DMS53 (cell line): Measurements from ENCODE around the gene PWP1.

ENCODE experiments used
- DNase-seq: peaks from one replicate; lab custom pipeline; 2025; lab: John Stamatoyannopoulos, UW

Gene PWP1

DNA sequence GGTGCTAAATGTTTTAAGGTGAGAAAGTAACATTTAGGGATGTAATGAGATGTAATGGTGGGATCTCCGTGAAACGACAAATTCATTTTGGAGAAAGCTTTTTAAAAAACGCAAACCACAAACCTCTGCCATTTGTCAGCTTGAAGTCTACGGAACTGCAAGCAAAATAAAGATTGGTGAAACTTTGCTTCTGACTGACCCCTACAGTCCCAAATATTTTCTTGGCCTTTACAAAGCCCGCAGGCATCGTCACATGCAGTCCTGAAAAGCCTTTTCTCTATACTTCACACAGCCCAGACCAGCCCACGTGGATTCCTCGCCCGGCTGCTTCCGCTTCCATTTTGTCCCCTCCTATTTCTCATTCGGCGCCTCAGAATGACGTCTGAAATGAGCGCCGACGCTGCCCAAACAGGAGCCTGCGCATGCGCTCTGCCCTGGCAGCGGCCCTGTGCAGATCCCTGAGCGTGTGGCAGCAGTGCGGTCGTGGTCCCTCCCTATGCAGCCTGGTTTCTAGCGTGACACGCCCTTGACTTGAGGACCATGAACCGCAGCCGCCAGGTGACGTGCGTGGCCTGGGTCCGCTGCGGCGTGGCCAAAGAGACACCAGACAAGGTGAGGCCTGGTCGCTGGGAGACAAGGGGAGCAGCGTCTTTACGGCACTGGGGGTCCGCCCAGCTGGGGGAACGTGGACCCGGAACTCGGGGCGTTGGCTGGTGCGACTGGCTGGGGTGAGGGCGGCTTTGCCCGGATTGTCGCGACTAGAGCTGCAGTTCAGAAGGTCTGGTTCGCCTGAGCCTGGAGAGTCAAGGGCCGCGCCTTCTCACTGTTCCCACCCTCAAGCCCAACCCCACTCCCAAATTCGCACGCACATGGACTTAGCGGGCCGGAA, at the start of gene PWP1:
TSS of gene PWP1 (plus strand) at position 440 of the 889 bp plus-strand sequence. CDS start at position 541, 101 bp downstream.
- DNase-seq: peak; percentile 99

DNA sequence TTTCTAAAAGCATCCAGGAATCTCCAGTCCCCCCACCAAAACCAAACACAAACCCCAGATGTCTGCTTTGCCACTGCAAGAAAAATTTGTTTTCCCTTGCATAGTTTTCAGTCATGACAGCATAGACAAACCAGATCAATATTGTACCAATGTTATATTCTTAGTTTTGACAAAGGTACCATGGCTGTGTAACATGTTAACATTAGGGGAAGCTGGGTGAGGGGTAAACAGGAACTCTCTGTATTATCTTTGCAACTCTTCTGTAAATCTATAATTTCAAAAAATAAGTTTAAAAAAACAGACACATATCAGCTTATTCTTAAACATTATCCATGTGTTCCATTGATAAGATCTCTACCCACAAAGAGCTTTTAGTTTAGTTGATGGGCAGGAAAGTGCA, 44.4 kb upstream of the PWP1 start:
- DNase-seq: no peak

DNA sequence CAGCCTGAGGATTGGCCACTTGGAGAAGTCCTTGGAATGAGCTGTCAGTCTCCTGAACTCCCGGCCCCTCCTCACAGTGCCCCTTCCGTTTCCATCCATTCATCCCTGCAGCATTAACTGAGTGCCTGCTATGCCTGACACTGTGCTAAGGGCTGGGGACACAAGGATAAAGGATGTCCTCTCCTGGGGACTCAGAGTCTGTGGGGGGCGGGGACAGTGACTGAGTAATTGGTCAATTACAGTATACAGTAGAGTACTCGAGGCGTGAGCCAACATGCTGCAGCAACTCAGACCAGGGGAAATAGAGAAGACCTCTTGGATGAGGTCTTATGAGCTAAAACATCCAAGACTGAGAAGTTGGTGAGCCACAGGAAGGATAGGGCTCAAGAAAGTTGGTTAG, 43.4 kb upstream of the PWP1 start:
- no peak for DNase-seq

DNA sequence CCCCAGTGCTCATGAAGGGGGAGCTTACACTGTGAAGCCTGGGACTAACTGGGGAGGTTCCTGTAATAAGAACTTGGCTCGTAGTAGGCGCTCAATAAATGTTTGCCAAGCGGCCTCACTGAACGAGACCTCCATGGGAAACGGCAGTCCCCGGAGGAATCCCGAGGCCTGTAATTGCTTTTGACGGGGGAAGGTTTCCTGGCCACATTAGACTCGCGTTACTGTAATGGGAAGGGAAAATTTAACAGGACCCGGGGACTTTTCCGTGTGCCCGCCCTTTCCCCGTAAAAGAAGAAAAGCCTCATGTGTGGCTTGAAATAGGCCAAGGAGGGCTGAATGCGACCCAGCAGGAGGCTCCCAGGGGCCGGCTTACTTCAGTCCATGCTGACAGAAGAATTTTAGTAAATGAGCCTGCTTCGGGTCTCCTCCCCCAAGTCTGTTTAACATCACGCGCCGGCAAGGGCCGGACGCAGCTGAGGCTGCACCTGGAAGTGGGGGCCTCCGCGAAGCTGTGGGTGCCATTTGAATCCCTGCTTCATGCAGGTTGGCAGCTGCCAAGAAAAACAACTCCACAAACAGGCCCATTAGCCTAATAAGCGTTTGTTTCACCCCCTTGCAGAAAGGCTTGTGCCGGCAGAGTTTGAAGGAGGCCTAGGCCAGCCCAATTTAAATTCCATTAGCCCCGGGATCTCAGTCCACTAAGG, 39.8 kb upstream of the PWP1 start:
- no peak for DNase-seq

DNA sequence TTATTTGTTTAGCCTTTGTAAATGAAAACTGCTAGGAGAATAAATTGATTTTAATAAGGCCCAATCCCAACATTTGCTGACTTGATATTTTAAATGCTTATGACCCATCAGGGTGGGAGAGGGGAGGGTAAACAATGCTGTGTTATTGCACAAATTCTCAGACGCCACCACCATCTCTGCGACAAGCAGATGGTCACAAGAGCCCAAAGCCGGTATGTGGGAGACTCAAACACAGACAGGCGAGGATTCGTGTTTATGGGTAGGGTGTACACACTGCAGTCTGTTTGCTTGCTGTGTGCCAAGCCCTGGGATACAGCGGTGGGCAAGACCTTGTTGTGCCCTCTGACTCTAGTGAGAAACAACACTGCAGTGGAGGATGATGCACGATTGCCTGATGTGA, 39.2 kb upstream of the PWP1 start:
- no peak for DNase-seq

DNA sequence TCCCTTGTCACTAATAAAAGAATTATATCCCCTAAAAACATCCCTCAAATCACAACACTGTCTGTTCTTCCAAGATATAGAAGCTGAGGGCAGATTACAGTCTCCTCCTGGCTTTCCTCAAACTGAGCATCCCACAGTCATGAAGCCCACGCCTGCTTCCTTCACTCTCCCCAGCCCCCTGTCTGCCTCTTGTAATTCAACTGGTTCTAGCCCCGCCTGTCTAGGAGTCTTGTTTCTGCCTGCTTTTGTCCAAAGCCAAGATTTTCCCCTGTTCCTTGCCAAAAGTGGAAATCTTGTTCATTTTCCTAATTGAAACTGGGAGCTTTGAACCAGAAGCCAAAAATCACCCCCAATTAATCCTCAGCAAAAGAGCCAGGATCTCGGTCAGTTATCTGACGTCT, 35.9 kb upstream of the PWP1 start:
- DNase-seq: no peak

DNA sequence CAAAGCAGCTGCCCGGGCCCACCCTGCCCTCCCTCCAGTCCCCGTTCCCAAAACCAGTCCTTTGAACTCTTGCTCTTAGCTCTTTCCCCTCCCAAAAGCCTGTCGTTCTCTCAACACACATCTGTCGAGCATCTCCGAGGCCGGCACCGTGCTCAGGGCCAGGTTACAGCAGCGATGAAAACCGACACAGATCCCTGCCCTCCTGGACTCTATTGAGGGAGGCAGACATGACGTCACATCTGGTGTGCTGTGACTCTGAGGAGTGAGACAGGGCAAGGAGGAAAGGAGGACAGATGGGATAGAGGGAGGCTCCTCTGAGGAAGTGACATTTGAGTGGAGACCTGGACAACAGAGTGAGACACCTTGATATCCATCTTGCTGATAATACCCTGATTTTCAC, 34.6 kb upstream of the PWP1 start:
- DNase-seq: peak; percentile 18

DNA sequence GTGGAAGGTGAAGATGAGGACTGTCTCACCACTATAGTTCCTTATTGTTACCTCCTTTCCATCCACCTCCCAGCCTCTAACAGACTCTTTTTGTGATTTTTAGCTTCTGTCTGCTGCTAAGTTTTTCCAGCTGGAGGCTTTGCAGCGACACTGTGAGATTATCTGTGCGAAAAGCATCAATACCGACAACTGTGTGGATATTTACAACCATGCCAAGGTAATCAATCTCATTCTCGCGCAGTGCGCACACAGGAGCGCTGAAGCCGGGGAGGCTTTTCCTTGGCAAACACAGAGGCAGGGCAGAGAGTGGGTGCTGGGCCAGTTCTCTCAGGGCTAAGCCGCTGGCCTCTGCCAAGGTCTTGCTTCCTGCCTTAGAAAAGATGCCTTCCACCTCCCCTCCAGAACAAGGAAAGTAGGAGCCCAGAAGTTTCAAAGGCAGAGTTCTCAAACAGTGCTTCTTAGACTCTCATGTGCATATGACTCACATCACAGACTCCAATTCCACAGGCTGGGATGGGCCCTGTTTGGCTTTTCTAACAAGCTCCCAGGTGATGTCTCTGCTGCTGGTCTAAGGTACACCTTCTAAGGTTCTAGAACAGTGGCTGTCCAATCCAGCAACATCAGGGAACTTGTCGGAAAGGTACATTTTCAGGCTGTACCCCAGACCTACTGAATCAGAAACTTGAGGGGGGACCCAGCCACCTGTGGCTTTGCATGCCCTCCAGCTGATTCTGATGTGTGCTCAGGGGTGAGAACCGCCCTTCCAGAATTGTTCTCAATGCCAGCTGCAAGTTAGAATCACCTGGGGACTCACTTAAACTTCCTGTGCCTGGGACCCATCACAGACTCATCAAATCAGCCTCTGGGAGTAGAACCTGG, 33.8 kb upstream of the PWP1 start:
- DNase-seq: no peak

DNA sequence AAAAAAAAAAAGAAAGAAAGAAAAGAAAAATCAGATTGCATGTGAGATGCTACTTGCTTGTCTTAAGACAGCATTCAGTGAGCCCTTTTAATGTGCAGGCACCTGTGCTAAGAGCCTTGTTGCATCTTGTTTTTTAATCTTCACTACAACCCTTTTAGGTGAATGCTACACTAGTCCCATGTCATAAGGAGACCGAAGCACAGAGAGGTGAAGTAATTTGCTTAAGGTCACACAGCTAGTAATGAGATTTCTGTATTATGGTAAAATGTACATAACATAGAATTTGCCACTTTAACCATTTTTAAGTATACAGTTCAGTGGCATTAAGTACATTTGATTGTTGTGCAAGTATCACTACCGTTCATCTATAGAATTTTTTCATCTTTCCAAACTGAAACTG, 32.1 kb upstream of the PWP1 start:
- DNase-seq: no peak

DNA sequence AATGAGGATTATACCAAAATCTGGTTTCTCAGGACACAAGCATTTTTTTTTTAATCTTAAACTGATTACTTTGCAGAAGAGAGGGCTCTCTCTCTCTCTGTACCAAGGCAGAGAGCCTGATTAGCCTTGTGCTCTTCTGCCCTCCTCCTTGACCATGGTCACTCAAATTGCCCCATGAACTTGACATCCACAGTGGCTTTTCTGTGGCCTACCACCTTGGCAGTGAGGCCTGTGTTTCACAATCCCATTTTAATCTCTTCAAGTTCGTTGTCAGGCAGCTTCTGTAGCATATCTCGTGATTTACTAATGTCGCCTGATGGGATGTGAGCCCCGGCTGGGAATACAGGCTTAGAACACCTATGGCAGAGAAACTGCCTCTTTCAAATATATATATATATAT, 30.7 kb upstream of the PWP1 start:
- no peak for DNase-seq

DNA sequence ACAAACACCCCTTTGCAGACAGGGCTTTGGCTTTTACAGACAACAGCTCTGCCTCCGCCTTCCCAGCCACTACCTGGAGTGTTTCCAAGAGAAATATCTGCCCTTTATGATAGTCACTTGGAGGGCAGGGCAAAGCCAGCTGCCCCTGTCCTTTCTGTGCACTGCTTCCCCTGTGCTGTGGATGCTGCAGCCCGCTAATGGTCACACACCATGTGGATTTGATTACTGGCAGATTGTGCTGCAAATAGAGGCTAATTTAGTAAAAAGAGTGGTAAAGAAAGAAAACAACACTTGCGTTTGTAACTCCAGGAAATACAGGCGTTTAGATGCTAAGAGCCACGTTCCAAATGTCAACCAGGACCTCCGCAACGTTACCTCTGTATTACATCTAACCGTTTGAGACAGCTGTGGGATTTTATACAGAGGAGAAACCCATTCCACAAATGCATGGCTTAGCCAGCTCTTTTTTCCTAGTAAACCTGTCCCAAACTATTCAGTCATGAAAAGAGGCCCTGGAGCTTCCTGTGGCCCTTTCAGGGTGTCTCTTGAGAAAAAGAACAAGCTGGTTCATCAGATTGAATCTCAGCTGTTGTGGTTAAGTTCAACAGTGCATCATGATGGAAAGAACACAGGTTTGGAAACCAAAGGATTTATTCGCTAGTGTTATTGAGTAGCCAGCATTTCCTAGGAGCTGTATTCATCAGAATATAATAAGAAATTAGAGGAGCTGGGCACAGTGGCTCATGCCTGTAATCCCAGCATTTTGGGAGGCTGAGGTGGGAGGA, 30.1 kb upstream of the PWP1 start:
- no peak for DNase-seq

DNA sequence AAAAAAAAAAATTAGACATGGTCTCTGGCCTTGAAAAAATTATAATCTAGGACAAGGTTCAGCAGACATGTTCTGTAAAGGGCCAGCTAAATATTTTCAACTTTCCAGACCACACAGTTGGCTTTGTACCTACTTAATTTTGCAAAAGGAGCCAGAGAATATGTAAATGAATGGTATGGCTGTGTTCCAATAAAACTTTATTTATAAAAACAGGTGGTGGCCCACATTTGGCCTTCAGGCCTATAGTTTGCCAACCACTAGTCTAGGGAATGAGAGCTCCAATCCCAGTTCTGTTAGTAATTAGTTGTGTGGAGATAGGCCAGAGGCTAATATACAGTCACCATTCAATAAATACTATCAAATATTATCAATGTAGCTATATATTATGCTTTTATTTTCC, 29.3 kb upstream of the PWP1 start:
- no peak for DNase-seq

DNA sequence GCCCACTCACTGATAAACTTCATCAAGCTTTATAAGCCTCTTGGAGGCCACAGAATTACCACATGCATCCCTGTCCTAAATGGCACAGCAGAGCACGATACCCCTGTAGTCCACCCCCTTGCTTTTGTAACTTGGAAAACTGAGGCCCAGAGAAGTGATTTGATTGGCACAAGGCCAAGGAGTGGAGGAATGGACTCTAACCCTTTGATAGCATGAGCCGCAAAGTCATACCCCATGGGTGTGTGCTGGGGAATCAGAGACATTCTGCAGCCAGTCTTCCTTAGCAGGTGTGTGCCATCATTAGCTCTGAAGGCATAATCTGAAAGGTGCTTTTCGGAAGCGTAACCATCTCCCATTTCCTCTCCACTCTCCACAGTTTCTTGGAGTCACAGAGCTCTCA, 28.5 kb upstream of the PWP1 start:
- DNase-seq: no peak

DNA sequence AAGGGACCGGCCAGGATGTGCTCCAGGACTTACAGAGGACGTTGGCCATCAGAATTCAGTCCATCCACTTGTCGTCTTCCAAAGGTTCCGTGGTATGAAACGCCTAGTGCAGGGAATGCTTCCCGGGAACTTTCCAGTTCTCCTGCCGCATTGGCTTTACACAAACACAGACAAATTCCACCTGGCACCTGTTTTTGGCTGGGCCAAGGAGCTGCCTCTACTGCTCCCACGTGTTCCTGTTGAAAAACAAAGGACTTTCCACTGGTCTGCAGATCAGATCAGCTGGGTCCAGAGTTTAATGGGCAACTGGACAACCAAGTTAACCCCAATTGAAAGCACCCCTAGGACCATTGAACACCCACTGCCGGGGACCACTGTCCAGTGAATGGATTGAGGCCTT, 28.0 kb upstream of the PWP1 start:
- DNase-seq: no peak

DNA sequence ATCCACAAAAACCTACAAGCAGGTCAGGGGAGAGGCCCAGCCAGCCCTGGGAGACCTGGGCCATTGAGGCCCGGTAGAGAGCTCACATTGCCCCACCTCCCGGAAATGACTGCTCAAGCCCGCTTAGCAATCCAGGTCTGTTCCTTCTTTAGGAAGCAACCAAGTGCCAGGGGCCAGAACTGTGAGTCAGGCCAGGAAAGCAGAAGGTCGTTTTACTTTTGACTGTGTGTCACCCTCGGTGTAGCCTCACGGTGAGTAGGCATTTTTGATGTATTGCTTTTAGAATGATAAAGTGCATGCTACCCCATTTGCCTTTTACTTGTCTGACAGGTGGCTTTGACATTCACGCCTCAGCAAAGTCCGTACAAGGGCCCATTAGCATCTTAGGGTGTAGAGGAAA, 25.4 kb upstream of the PWP1 start:
- no peak for DNase-seq

DNA sequence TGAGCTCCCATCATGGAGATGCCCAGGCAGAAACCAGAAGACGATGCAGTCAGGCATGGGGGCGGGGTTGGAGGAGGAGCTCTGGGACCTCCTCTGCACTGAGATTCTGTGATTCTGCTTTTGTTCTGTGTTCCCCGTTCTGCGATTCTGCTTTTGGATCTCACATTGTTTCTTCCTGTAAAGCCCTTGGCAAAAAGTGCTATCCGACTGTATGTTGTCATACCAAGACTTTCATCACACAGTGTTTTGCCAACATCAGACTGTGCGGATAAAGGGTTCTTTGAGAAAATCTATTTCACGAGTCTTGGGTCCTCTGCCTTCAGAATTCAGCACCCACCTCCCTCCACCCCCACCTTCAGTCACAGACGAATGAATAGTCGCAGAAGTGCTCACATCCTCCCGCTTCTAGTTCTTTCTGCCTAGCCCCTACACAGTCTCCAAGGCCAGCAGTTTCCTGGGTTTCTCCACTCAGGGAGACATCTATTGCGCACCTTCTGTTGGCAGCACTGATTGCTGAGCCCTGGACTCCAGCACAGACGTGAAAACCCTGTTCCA, 24.7 kb upstream of the PWP1 start:
- no peak for DNase-seq

DNA sequence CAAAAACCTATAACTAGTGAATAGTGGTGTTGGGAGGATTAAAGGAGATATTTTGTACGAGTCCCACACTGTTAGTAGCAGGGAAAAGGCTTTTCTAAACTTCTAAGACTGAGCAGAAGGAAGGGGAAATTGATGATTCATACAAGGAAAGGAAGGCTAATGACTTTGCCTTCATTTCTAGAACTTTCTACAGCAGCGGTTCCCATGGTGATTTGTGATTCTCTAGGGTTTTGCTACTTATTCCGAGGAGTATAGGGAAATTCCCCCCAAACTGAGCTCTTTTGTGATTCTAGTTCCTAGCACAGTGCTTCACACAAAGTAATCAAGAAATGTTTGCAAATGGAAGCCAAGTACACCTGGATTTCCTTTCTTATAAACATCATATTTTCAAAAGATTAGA, 23.8 kb upstream of the PWP1 start:
- DNase-seq: no peak

DNA sequence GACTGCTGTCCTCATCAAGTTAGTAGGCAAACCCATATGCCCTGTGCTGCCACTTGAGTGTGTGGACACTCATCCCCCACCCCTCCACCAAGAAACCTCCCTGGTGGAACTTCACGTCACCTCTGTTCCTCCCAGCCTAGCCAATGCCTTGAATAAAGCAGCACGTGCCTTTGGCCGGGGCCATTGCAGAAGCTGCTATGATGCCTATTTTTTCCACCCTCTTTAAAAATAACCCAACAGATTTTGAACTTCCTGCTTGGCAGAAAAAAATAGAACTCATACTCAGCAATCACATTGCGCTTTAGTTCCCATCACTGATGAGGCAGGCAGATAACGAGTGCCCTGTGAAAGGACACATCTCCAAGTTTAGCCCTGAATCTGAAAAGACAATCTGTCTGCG, 23.1 kb upstream of the PWP1 start:
- no peak for DNase-seq

DNA sequence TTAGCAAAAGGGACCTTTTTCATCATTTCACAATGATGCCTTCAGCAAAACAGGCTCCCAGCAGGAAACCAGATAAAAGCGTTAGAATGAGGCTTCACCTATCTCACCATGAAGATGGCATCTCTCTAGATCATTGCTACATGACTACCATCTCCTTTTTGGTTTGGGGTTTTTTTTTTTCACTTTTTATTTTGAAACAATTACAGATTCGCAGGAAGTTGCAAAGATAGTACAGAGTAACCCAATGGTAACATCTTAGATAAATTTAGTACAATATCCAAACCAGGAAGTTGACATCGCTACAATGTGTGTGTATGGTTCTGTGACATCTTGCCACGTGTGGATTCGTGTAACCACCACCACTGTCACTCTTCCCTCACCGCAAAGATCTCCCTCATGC, 22.3 kb upstream of the PWP1 start:
- DNase-seq: no peak

DNA sequence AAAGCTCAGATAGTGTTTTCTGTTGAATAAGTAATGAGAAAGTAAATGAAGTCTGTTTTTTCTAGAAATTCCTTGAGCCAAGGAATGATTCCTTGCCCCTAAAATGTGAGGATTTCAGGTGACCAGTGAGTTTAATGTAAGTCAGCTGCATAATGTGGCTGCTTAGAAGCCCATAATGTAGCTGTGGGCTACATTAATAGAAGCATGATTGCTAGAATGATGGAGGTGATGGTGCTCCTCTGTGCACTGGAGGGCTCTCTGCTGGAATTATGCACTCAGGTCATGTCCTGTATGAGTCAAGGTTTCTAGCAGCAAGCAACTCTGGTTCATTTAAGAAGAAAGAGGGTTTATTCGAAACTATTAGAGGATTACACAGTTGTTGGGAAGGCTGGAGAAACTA, 19.6 kb upstream of the PWP1 start:
- DNase-seq: no peak

DNA sequence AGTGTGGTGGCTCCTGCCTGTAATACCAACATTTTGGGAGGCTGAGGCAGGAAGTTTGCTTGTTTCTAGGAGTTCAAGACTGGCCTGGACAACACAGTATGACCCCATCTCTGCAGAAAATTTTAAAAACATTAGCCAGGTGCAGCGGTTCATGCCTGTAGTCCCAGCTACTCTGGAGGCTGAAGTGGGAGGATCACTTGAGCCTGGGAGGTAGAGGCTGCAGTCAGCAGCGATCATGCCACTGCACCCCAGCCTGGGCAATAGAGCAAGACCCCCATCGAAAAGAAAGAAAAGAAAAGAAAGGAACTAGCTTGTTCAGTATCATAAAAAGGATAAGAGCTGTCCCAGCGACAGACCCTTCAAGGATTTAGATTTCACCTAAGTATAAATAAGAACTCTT, 18.1 kb upstream of the PWP1 start:
- no peak for DNase-seq
